ENCODE results near the gene MSH2. TPM values are rescaled to one million over a fixed set of nuclear protein-coding genes. Genes with fewer than 3 reads are reported as not detected.

The MSH2 gene
- total RNA-seq, 1 donor from 2014 or later = 9.3 TPM

GRCh38 chr2:47457268-47457667 is 54.3 kb downstream of the MSH2 start:
- Histone ChIP-seq H3K36me3 (peaks cover 0 to under 1% of the 10 kb centered on the region in 2 donors), H3K27ac (no peak overlapping the region), H3K4me3 (no peak overlapping the region), H3K9me3 (no peaks in the 10 kb centered on the region), H3K4me1 (no peaks in the 10 kb centered on the region), H3K27me3 (no peaks in the 10 kb centered on the region)
- DNase-seq (ENCODE audit: extremely low spot score in 2 of 2) = no peak
- intact Hi-C loops (cut with DNase I) = no loop called here
- no peak for TF ChIP-seq POLR2AphosphoS5 (IDR thresholded peaks at IDR 0.05; ENCODE audit: insufficient read depth in 1 of 2, low read depth in 1 of 2)
- no peak for TF ChIP-seq POLR2A (IDR thresholded peaks at IDR 0.05)
- no peak for TF ChIP-seq CTCF (IDR thresholded peaks at IDR 0.05)

- intact Hi-C loops (cut with DNase I) = no loop called here
- no peak overlapping the region for H3K4me3 ChIP-seq
- no peaks in the 10 kb centered on the region for H3K27me3 ChIP-seq
- no peak overlapping the region for H3K27ac ChIP-seq
- H3K36me3 ChIP-seq = peaks cover 0 to 14% of the 10 kb centered on the region in 2 donors
- TF ChIP-seq CTCF (IDR thresholded peaks at IDR 0.05) = no peak
- TF ChIP-seq POLR2A (IDR thresholded peaks at IDR 0.05) = no peak
- TF ChIP-seq POLR2AphosphoS5 (IDR thresholded peaks at IDR 0.05; ENCODE audit: insufficient read depth in 1 of 2, low read depth in 1 of 2) = no peak
- no peak for DNase-seq (ENCODE audit: extremely low spot score in 2 of 2)
- H3K9me3 ChIP-seq = no peaks in the 10 kb centered on the region
- H3K4me1 ChIP-seq = no peaks in the 10 kb centered on the region
Observed at GRCh38 chr2:47459021-47459420, 56.1 kb downstream of the MSH2 start.

GRCh38 chr2:47460766-47461165 is 57.8 kb downstream of the MSH2 start:
- Histone ChIP-seq H3K4me3 (no peak overlapping the region), H3K4me1 (no peaks in the 10 kb centered on the region), H3K27ac (no peak overlapping the region), H3K27me3 (no peaks in the 10 kb centered on the region), H3K9me3 (no peaks in the 10 kb centered on the region), H3K36me3 (peaks cover 0 to 17% of the 10 kb centered on the region in 2 donors)
- no peak for DNase-seq (ENCODE audit: extremely low spot score in 2 of 2)
- TF ChIP-seq POLR2A (IDR thresholded peaks at IDR 0.05) = no peak
- no peak for TF ChIP-seq POLR2AphosphoS5 (IDR thresholded peaks at IDR 0.05; ENCODE audit: insufficient read depth in 1 of 2, low read depth in 1 of 2)
- TF ChIP-seq CTCF (IDR thresholded peaks at IDR 0.05) = no peak
- intact Hi-C loops (cut with DNase I) = no loop called here

GRCh38 chr2:47471429-47472116 is 68.6 kb downstream of the MSH2 start:
- intact Hi-C loops (cut with DNase I) = no loop called here
- Histone ChIP-seq H3K9me3 (no peaks in the 10 kb centered on the region), H3K4me1 (no peaks in the 10 kb centered on the region), H3K27ac (no peak overlapping the region), H3K27me3 (no peaks in the 10 kb centered on the region), H3K4me3 (no peak overlapping the region), H3K36me3 (peaks cover 0 to 15% of the 10 kb centered on the region in 2 donors)
- TF ChIP-seq CTCF (IDR thresholded peaks at IDR 0.05) = no peak
- no peak for TF ChIP-seq POLR2A (IDR thresholded peaks at IDR 0.05)
- no peak for TF ChIP-seq POLR2AphosphoS5 (IDR thresholded peaks at IDR 0.05; ENCODE audit: insufficient read depth in 1 of 2, low read depth in 1 of 2)
- DNase-seq (ENCODE audit: extremely low spot score in 2 of 2) = no peak

- Histone ChIP-seq H3K9me3 (no peaks in the 10 kb centered on the region), H3K27ac (no peak overlapping the region), H3K4me1 (no peaks in the 10 kb centered on the region), H3K36me3 (peaks cover 0 to 7% of the 10 kb centered on the region in 2 donors), H3K27me3 (no peaks in the 10 kb centered on the region), H3K4me3 (no peak overlapping the region)
- no peak for DNase-seq (ENCODE audit: extremely low spot score in 2 of 2)
- TF ChIP-seq CTCF (IDR thresholded peaks at IDR 0.05) = no peak
- no peak for TF ChIP-seq POLR2A (IDR thresholded peaks at IDR 0.05)
- intact Hi-C loops (cut with DNase I) = no loop called here
Observed at GRCh38 chr2:47479863-47480262, 76.9 kb downstream of the MSH2 start.

All from vagina (tissue), 2 donors.